DMS 273 (cell line): ENCODE measurements around the gene THOC6.
A peak's percentile ranks its signal among the peaks of the same experiment; 100 is the strongest.
"Not testable (repeated sequence)": the region's sequence is repeated elsewhere in the genome, so short reads cannot be mapped to it uniquely, and the experiment has no call there.

Experiments used
- DNase-seq: peaks from one replicate; lab custom pipeline; 2025; ENCODE audit not compliant: unreplicated experiment; lab: John Stamatoyannopoulos, UW

Gene THOC6

DNA sequence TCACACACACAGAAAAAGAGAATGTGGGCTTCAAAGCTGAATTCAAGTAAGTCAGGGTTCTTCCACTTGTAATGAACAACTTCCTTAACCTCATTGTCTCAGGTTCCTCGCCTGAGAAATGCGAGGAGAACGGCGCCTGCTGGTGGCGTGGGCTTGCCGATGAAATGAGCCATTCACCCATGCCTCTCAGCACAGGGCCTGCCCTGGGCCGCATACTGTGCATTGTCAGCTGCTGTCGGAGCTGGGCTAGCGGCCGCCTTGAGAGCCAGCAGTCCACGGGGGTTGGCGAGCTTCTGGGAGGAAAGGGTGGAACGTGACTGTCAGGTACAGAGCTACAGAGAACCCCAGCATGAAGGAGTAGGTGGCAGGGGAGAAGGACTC lies 29.5 kb downstream of the THOC6 start:
- DNase-seq = not testable (repeated sequence)

DNA sequence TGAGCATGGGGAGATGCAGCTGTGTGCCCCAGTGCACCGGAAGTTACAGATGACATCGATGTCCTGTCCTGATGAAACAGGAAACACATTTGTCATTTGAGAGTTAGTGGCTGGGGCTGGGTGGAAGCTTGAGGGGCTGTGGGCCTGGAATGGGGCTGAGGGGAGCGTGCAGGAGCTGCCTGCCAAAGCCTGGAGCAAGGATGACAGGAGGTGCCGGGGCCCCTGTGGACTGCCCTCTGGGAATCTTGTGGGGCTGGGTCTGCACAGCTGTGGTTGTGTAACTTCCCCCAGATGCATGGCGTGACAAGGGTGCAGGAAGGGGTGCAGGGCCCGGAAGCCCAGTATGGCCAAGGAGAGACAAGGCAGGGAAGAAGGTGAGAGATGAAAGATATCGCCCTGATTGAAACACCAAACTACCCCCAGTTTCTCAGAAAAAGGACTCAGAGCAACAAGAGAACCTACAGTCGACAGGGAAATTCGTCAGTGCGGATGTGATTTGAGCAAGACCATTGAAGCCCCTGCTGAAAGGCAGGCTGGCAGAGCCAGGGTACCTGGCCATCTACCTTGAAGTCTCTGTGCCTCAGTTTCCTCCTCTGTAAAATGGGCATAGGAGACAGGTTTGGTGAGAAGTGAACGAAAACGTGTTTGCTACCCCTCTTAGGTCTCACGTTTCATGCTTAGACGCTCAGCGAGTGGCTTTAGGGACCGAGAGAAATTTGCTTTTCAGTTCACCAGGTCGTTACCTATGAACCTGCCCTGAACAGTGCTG lies 31.3 kb downstream of the THOC6 start:
- no peak for DNase-seq

DNA sequence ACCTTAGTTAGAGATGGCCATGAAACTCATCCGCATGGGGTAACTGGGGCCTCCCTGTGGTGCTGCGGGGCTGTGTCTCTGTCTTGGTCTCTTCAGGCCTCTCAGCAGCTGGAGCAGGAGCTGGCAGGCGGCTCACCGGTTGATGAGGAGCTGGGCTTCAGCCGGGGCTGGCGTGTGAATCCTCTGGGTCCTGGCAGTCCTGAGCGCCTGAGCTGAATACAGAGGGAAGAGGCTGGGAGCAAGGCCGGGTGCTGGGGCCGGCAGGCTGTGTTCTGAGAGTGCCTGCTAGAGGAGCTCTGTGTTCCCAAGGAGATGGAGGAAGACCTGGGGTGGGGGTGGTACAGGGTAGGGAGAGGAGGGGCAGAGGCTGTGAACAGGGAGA lies 31.9 kb downstream of the THOC6 start:
- DNase-seq = peak; percentile 42

DNA sequence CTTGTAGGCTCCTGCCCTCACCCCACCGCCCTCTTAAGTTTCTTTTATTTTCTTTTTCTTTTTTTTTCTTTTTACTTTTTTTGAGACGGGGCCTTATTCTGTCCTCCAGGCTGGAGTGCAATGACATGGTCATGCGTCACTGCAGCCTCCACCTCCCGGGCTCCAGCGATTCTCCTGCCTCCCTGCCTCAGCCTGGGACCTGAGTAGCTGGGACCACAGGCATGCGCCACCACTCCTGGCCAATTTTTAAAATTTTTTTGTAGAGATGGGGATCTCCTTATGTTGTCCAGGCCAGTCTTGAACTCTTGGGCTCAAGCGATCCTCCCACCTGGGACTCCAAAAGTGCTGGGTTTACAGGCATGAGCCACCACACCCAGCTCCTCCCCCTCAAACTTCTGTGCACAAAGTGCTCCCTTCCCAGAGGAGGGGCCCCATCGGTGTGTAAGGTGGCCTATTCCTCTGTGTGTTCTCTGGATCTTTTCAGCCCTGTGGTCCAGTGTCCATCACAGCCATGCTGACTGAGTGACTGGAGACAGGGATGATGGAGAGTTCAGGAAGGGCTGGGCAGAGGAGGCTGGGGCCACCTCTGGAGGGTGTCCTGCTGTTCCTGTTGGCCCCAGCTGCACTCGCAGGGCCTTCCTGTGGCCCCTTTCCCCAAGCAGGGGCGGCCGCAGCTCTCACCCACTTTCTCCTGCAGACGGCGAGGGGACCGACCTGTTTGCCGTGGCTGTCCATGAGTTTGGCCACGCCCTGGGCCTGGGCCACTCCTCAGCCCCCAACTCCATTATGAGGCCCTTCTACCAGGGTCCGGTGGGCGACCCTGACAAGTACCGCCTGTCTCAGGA lies 32.7 kb downstream of the THOC6 start:
- no peak for DNase-seq

DNA sequence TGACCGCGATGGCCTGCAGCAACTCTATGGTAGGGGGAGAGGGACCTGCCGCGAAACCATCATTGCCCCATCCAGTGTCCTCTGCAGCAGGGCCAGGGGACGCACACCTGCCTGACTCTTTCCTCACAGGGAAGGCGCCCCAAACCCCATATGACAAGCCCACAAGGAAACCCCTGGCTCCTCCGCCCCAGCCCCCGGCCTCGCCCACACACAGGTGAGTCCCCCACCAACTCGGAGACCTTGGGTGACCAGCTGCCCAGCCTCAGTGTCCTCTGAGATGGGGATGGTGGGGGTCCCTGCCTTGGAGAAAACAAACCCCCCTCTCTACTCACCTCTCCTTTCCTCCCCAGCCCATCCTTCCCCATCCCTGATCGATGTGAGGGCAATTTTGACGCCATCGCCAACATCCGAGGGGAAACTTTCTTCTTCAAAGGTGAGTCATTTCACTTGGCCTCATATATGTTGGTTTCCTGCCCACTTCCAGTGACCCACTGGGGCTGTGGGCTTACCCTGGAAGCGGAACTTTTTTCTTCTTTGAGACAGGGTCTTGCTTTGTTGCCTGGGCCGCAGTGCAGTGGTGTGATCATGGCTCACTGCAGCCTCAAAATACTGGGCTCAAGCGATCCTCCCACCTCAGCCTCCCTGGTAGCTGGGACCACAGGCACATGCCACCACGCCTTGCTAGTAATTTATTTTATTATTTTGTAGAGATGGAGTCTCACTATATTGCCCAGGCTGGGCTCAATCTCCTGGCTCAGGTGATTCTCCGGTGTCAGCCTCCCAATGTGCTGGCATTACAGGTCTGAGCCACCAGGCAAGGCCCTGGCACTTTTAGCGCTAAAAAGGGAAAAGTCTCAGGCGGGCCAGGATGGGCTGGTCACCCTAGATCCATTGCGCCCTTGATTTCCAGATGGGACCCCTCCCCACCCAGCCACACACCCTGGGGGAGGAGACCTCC lies 33.6 kb downstream of the THOC6 start:
- no peak for DNase-seq

DNA sequence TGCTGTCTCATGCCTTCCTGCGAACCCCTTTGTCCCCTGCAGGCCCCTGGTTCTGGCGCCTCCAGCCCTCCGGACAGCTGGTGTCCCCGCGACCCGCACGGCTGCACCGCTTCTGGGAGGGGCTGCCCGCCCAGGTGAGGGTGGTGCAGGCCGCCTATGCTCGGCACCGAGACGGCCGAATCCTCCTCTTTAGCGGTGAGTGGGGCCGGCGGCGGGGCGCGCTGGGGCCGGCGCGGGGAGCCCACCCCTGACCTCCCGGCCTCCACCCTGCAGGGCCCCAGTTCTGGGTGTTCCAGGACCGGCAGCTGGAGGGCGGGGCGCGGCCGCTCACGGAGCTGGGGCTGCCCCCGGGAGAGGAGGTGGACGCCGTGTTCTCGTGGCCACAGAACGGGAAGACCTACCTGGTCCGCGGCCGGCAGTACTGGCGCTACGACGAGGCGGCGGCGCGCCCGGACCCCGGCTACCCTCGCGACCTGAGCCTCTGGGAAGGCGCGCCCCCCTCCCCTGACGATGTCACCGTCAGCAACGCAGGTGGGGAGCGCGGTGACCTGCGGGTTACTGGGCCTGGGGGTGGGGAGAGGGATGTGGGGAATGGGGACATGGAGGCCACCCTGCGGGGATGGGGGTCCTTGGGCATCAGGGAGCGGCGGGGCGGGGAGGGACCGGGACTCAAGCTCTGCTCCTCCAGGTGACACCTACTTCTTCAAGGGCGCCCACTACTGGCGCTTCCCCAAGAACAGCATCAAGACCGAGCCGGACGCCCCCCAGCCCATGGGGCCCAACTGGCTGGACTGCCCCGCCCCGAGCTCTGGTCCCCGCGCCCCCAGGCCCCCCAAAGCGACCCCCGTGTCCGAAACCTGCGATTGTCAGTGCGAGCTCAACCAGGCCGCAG lies 34.5 kb downstream of the THOC6 start:
- peak; percentile 64 for DNase-seq

DNA sequence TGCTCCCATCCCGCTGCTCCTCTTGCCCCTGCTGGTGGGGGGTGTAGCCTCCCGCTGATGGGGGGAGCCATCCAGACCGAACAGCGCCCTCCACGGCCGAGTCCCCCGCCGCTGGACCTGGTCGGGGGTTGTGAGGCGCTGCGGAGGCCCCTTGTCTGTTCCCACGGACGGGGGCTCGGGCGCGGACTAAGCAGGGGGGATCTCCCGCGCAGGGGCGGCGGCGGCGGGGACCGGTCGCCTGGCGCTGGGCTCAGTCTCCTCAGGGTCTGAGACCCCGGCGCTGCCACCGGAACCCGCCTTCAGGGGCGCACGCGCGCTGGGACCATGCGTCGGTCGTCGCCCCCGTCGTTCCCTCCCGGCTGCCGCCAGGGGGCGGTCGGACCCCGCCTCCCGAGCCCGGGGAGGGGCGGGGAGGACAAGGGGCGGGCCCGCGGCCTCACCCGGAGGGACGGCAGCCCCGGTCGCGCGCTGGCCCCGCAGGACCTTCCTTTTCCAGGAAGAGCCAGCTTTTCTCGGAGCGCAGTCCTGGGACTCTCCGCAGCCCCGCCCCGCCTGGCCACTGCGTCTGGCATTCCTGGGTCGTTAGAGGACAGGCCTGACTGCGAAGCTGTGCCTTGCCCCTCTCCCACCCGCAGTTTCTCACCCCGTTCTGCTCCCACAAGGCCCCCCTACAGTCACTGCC lies 35.3 kb downstream of the THOC6 start:
- peak; percentile 95 for DNase-seq

DNA sequence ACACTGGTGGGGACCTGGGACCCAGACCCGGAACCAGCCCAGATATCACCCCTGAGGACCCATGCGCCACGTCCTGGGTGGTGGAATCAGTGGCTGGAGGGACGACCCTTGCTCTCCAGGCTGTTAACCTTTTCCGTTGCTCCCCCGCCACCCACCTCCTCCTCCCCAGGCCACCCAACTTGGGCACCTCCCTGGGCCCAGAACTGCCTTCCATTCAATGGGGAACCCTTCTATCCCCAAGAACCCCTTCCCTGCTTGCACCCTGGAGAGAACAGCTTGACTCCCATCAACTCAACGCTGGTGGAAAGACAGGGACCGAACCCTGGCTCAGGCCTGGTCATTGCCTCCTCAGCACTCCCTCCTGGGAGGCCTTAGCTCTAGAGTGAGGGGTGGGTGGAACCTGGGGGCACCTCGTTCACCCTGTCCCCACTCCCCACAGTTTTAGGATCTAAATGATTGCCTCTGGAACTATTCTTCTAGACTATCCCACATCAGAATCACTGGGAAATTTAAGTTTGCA lies 35.9 kb downstream of the THOC6 start:
- DNase-seq = no peak

DNA sequence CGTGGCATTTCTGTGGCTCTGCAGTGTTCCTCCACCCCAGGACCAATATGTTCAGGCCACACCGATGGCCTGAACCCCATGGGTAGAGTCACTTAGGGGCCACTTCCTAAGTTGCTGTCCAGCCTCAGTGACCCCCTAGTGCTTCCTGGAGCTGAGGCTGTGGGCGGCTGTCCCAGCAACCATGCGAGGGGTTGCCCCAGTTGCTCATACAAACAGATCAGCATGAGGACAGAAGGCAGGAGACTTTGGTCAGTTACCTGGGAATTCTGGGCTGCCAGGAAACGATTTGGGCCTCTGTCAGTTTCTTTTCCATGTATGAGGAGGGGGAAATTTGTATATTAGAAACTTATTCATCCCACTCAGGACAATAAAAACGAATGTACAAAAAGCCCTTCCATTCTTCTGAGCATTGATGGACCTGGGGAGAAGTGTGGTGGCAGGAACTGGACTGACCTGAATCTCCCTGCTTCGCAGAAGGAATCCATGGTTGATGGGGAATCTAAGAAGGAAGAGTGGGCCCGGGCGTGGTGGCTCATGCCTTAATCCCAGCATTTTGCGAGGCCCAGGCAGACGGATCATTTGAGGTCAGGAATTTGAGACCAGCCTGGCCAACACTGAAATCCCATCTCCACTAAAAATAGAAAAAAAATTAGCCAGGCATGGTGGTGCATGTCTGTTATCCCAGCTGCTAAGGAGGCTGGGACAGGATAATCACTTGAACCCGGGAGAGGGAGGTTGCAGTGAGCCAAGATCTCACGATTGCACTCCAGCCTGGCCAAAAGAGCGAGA lies 36.7 kb downstream of the THOC6 start:
- DNase-seq = peak; percentile 45

DNA sequence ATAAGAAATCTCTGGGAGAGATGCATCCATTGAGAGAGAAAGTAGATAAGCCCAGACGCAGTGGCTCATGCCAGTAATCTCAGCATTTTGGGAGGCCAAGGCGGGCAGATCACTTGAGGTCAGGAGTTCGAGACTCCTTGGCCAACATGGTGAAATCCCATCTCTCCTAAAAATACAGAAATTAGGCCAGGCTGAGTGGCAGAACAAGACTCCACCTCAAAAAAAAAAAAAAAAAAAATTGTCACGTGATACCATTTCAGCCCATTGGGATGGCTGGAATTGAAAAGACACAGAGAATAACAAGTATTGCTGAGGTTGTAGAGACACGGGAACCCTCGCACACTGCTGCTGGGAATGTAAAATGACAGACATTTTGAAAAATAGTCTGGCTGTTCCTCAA lies 38.7 kb downstream of the THOC6 start:
- no peak for DNase-seq

DNA sequence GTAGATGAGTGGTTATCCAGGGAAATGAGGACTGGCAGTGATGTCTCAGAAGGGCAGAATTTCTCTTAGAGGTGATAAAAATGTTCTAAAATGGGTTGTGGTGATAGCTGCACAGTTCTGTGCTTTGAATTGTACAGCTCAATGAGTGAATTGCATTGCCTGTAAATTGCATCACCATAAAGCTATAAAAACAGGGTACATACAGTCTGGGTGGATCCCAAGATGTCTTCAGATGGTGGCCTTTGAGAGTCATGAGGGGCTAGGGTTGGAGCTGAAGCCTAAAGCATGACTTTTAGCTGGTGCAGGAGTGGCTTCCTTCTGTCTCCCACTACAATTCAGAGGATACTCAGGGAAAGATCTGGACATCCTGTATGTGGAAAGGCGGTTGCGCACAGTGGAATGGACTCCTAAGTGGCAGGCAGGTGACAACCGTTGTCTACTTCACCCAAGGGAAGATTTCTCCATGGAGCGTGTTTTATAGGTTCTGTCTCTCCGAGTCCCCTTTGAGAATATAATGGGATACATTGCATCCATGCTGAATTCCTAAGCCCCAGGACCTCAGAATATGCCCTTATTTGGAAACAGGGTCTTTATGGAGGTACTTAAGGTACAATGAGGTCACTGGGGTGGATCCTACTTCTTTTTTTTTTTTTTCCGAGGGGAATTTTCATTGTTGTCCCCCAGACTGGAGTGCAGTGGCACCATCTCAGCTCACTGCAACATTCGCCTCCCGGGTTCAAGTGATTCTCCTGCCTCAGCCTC lies 40.0 kb downstream of the THOC6 start:
- DNase-seq = no peak

DNA sequence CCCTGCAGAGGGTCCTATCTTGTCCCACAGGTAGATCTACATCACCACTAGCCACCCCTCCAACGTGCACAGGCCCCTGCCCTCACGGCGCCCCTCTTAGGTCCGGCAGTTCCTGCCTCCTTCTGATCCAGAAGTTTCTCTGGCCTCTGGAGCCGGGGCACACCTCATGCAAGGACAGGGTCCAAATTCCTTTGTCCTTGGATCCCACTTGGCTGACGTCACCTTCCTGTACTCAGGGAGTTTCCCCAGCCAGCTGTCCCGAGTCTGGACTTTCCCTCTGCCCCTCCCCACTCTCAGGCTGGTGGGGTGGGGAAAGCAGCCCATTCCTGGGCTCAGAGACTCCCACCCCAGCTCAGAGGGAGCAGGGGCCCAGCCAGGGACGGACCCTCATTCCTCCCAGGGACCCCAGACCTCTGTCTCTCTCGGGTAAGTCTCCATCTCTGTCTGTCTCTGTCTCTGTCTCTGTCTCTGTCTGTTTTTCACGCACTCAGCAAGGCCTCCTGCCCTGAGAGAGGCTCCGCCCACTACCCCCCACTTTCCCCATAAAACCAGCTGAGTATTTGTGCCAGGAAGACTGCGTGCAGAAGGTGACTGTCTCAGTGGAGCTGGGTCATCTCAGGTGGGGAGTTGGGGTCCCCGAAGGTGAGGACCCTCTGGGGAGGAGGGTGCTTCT lies 41.4 kb downstream of the THOC6 start, which contains the start of gene IL32:
IL32 (plus strand) TSS at position 572 of the 673 bp plus-strand sequence. CDS start 172 bp downstream, outside the sequence.
- peak; percentile 62 for DNase-seq

DNA sequence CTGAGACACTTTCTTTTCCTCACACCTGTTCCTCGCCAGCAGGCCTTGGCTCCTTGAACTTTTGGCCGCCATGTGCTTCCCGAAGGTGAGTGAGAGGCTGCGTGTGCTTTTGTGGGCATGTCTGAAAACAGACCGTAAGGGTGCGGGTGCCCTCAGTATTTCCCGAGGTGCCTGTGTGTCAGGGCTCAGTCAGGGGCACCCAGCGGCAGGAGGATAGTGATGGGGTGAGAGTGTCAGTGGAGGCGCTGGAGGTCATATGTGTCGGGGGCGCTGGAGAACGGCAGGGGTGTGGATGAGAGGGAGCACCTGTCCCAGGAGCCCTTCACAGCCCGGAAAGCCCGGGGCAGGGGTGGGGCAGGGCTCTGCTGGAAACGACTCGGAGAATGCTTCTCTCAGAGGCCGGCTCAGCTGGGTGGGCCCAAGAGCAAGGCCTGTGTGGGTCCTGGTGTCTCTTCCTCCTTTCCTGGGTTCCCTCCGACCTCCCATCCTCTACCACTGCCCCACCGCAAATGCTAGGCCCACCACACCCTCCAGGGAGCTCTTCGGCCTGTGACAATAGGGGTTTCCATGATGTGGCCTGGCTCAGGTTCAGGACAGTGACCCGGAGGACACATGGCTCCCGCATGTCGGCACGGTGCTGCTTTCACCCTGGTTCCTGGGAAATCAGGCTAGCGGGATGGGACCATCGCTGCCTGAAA lies 42.1 kb downstream of the THOC6 start:
- DNase-seq = no peak

DNA sequence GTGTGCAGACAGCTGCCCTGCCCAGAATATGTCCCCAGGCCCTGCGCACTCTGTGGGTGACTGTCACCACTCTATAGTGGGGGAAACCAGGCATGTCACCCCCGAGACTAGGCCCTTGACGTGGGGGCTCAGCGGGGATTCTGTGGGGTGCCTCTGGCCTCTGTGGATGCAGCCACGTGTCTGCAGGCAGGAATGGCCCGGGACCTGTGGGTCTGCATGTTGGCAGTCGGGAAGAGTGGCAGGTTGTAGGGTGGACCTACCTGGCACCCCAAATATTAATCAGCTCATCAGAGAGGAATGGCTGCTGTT lies 42.6 kb downstream of the THOC6 start:
- DNase-seq = no peak

DNA sequence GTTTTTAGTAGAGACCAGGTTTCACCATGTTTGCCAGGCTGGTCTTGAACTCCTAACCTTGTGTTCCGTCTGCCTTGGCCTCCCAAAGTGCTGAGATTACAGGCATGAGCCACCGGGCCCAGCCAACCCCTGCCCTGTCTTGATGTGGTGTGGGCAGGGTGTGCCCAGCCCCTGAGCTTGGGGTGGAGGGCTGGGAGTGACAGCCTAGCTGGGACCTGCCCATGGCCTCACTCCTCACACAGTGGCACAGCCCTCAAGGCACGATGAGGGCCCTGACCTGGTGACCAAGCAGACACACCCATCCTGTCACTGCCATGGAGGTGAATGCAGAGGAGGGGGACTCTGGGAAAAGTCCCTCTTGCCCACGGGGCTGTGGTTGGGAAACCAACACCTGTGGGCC lies 44.7 kb downstream of the THOC6 start:
- DNase-seq = no peak

DNA sequence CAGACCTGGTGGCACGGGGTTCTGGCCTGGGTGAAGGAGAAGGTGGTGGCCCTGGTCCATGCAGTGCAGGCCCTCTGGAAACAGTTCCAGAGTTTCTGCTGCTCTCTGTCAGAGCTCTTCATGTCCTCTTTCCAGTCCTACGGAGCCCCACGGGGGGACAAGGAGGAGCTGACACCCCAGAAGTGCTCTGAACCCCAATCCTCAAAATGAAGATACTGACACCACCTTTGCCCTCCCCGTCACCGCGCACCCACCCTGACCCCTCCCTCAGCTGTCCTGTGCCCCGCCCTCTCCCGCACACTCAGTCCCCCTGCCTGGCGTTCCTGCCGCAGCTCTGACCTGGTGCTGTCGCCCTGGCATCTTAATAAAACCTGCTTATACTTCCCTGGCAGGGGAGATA lies 45.3 kb downstream of the THOC6 start:
- DNase-seq = not testable (repeated sequence)

DNA sequence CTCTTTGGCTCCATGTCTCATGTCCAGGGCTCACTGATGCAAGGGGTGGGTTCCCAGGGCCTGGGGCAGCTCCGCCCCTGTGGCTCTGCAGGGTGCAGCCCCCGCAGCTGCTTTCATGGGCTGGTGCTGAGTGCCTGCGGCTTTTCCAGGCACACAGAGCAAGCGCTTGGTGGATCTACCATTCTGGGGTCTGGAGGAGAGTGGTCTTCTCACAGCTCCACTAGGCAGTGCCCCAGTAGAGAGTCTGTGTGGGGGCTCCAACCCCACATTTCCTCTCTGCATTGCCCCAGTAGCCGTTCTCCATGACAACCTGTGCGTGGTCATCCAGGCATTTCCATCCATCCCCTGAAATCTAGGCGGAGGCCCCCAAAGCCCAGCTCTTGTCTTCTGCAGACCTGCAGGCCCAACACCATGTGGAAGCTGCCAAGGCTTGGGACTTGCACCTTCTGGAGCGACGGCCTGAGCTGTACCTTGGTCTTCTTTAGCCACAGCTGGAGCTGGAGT lies 46.8 kb downstream of the THOC6 start:
- DNase-seq = no peak
